DND-41 (cell line): Measurements from ENCODE around the gene KRTAP10-7.

Experiments
- ATAC-seq: fragments of 200-7000 bp; cut with Tn5 transposase; 3 replicates; pipeline ENCODE4 v1.9.1; 2021; ENCODE audit warnings: low read depth; ENCODE audit not compliant: insufficient read depth
- DNase-seq: peaks from one replicate; pipeline ENCODE4 v3.0.0-alpha.2; 2020
- H2AFZ ChIP-seq: 2 replicates; pipeline ENCODE4 v1.6.0; 2012; ENCODE audit warnings: low read depth, low read length
- H3K27ac ChIP-seq: 2 replicates; pipeline ENCODE4 v1.5.1; 2012; ENCODE audit warnings: low read length, inconsistent platforms
- H3K27me3 ChIP-seq: fragments of 200-600 bp; sonication (generic); 2 replicates; pipeline ENCODE4 v1.6.0; 2012; ENCODE audit warnings: low read length, mild to moderate bottlenecking, inconsistent platforms; ENCODE audit not compliant: insufficient read depth, poor library complexity
- H3K36me3 ChIP-seq: 2 replicates; pipeline ENCODE4 v1.5.1; 2012; ENCODE audit warnings: low read length, inconsistent platforms; ENCODE audit not compliant: insufficient read depth
- H3K4me1 ChIP-seq: 2 replicates; pipeline ENCODE4 v1.5.1; 2012; ENCODE audit warnings: mild to moderate bottlenecking, low read length; ENCODE audit not compliant: insufficient read depth
- H3K4me2 ChIP-seq: 2 replicates; pipeline ENCODE4 v1.6.0; 2012; ENCODE audit warnings: mild to moderate bottlenecking, moderate library complexity, low read length, inconsistent platforms; ENCODE audit not compliant: insufficient read depth
- H3K4me3 ChIP-seq, 2 experiments: fragments of 200-600 bp in 1 of 2; shearing (Covaris generic) in 1 of 2; 2 replicates each; pipeline ENCODE4 v1.5.1; 2012 to 2016; ENCODE audit warnings: inconsistent platforms in 2 of 2, low read length in 2 of 2, mild to moderate bottlenecking in 2 of 2, low read depth in 1 of 2, moderate library complexity in 1 of 2
- H3K79me2 ChIP-seq: 2 replicates; pipeline ENCODE4 v1.6.0; 2012; ENCODE audit warnings: low read length, inconsistent platforms; ENCODE audit not compliant: insufficient read depth
- H3K9ac ChIP-seq: 2 replicates; pipeline ENCODE4 v1.6.0; 2012; ENCODE audit warnings: low read depth, mild to moderate bottlenecking, inconsistent platforms, low read length, moderate library complexity
- H3K9me3 ChIP-seq: 2 replicates; pipeline ENCODE4 v1.5.1; 2012; ENCODE audit warnings: low read length, moderate library complexity, mild to moderate bottlenecking, inconsistent platforms; ENCODE audit not compliant: insufficient read depth, severe bottlenecking
- H4K20me1 ChIP-seq: 2 replicates; pipeline ENCODE4 v1.6.0; 2012; ENCODE audit warnings: low read length; ENCODE audit not compliant: insufficient read depth
- EZH2 ChIP-seq: IDR thresholded peaks from 3 replicates; pipeline ENCODE4 v1.6.1; 2012; ENCODE audit warnings: borderline replicate concordance, low read depth, mild to moderate bottlenecking, moderate library complexity, low read length, inconsistent platforms; ENCODE audit not compliant: severe bottlenecking
- TF ChIP-seq, protein P1 (sequence below): IDR thresholded peaks from 2 replicates; pipeline ENCODE4 v1.5.1; 2012; ENCODE audit warnings: borderline replicate concordance, low read length, moderate library complexity, mild to moderate bottlenecking; ENCODE audit not compliant: poor library complexity, severe bottlenecking; ENCODE audit errors: extremely low read depth

The KRTAP10-7 gene

DNA sequence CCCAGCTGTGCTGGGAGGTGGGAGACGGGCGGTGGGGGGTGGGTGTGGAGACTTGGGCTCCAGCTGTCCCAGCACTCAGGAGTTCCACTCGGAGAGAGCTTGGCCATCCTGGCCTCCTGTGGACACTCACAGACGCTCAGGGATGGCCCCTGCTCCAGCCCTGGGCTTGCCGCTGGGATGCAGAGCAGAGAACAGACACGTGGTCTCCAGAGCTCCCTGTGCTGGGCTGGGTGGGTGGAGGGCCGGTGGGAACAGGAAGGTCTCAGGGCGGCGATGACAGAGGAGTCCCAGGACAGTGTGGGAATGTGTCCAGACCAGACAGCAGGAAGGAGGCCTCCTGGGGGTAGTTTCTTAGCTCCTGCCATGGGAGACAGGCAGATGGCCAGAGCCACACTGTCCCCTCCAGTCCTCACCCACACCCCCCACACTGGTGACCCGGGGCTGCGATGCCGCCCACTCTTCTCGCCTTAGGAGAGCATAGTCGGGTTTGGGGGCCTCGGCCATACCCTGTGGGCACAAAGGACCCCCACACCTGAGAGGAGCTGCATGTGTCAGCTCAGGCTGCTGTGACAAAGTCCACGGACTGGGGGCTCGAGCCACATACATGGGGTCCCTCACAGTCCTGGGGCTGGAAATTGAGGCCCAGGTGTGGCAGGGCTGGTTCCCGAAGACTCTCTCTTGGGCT lies 28.5 kb downstream of the KRTAP10-7 start:
- Histone ChIP-seq H3K9me3 (peaks cover 9% of the 10 kb centered on the region), H3K36me3 (no peaks in the 10 kb centered on the region), H2AFZ (no peak overlapping the region), H3K4me2 (no peak overlapping the region), H3K27me3 (no peaks in the 10 kb centered on the region), H3K27ac (no peak overlapping the region), H3K79me2 (no peaks in the 10 kb centered on the region), H4K20me1 (no peaks in the 10 kb centered on the region), H3K9ac (no peak overlapping the region), H3K4me3 (no peak overlapping the region), H3K4me1 (no peaks in the 10 kb centered on the region)
- TF ChIP-seq EZH2 = no peak
- TF ChIP-seq, protein P1, sequence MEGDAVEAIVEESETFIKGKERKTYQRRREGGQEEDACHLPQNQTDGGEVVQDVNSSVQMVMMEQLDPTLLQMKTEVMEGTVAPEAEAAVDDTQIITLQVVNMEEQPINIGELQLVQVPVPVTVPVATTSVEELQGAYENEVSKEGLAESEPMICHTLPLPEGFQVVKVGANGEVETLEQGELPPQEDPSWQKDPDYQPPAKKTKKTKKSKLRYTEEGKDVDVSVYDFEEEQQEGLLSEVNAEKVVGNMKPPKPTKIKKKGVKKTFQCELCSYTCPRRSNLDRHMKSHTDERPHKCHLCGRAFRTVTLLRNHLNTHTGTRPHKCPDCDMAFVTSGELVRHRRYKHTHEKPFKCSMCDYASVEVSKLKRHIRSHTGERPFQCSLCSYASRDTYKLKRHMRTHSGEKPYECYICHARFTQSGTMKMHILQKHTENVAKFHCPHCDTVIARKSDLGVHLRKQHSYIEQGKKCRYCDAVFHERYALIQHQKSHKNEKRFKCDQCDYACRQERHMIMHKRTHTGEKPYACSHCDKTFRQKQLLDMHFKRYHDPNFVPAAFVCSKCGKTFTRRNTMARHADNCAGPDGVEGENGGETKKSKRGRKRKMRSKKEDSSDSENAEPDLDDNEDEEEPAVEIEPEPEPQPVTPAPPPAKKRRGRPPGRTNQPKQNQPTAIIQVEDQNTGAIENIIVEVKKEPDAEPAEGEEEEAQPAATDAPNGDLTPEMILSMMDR = no peak
- DNase-seq (no peak), ATAC-seq (no peak)

DNA sequence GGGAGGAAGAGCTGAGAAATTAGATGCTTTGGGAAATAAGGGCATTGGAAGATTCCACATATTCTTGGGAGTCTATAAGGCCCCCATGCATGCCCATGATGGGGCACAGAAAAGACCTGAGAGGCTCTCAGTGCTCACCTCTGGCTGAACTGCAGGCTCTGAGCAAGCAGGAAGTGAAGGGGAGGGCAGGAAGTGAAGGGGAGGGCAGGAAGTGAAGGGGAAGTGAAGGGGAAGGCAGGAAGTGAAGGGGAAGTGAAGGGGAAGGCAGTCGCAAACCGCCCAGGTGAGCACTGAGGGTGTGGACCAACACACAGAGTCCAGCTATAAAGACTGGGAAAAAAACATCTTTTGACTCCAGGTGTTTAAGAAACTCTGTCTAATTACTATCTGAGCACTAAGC lies 30.0 kb downstream of the KRTAP10-7 start:
- no peaks in the 10 kb centered on the region for H3K4me1 ChIP-seq
- ATAC-seq (no peak), DNase-seq (no peak)
- no peaks in the 10 kb centered on the region for H4K20me1 ChIP-seq
- TF ChIP-seq, protein P1 = no peak
- no peak for TF ChIP-seq EZH2
- no peaks in the 10 kb centered on the region for H3K27me3 ChIP-seq
- no peak overlapping the region for H3K4me3 ChIP-seq
- H3K4me2 ChIP-seq = no peak overlapping the region
- no peaks in the 10 kb centered on the region for H3K79me2 ChIP-seq
- H3K27ac ChIP-seq = no peak overlapping the region
- no peak overlapping the region for H2AFZ ChIP-seq
- no peak overlapping the region for H3K9ac ChIP-seq
- H3K36me3 ChIP-seq = no peaks in the 10 kb centered on the region
- H3K9me3 ChIP-seq = peaks cover 5% of the 10 kb centered on the region

DNA sequence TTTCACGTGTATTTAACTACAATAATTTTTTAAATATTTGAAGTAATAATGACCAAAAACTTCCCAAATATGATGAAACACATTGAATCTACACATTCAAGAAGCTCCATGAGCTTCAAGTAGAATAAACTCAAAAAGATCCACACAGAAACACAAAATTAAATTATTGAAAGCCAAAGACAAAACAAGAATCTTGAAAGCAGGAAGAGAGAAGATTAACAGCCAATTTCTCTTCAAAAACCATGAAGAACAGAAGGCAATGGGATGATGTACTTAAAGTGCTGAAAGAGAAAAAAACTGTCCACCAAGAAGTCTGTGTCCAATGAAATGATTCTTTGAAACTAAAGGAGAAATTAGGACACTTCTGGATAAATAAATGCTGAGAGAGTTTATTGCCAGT lies 31.7 kb downstream of the KRTAP10-7 start:
- no peaks in the 10 kb centered on the region for H3K79me2 ChIP-seq
- no peak for DNase-seq
- ATAC-seq = no peak
- H3K27me3 ChIP-seq = no peaks in the 10 kb centered on the region
- no peaks in the 10 kb centered on the region for H3K4me1 ChIP-seq
- peaks cover 5% of the 10 kb centered on the region for H3K9me3 ChIP-seq
- no peaks in the 10 kb centered on the region for H4K20me1 ChIP-seq
- no peak for TF ChIP-seq EZH2
- TF ChIP-seq, protein P1 = no peak
- H3K9ac ChIP-seq = no peak overlapping the region
- H3K27ac ChIP-seq = no peak overlapping the region
- no peak overlapping the region for H3K4me3 ChIP-seq
- H3K36me3 ChIP-seq = no peaks in the 10 kb centered on the region
- no peak overlapping the region for H2AFZ ChIP-seq
- H3K4me2 ChIP-seq = no peak overlapping the region
